HG03066 (cell line): ENCODE data around the gene FCER2.
"Not testable (repeated sequence)": the region's sequence is repeated elsewhere in the genome, so short reads cannot be mapped to it uniquely, and the experiment has no call there.

Experiments
- ATAC-seq: cut with Tn5 transposase; IDR thresholded peaks from one replicate; pipeline ENCODE4 v1.9.1; 2021; ENCODE audit warnings: low read depth; ENCODE audit not compliant: unreplicated experiment

The FCER2 gene

GRCh38 chr19:7654401-7654800, 47.5 kb downstream of the FCER2 start:
- no peak for ATAC-seq

- no peak for ATAC-seq
Observed at GRCh38 chr19:7652061-7652641, 49.8 kb downstream of the FCER2 start.

- ATAC-seq: no peak
Observed at GRCh38 chr19:7650148-7650547, 51.8 kb downstream of the FCER2 start.

GRCh38 chr19:7648265-7649014, 53.5 kb downstream of the FCER2 start:
- ATAC-seq: no peak

GRCh38 chr19:7647156-7647555, 54.8 kb downstream of the FCER2 start:
- no peak for ATAC-seq

GRCh38 chr19:7646426-7646700, 55.6 kb downstream of the FCER2 start:
- ATAC-seq: no peak

GRCh38 chr19:7645656-7646425, 56.1 kb downstream of the FCER2 start:
- ATAC-seq: no peak

- ATAC-seq: no peak
Observed at GRCh38 chr19:7645163-7645562, 56.8 kb downstream of the FCER2 start.

- no peak for ATAC-seq
Observed at GRCh38 chr19:7644550-7644877, 57.4 kb downstream of the FCER2 start.

GRCh38 chr19:7643629-7644549, 58.0 kb downstream of the FCER2 start:
- ATAC-seq: not testable (repeated sequence)

GRCh38 chr19:7643031-7643415, 58.9 kb downstream of the FCER2 start:
- ATAC-seq: no peak

- ATAC-seq: no peak
Observed at GRCh38 chr19:7642295-7643030, 59.5 kb downstream of the FCER2 start.

GRCh38 chr19:7641290-7642276, 60.3 kb downstream of the FCER2 start:
- ATAC-seq: no peak

- ATAC-seq: no peak
Observed at GRCh38 chr19:7640803-7641202, 61.1 kb downstream of the FCER2 start.

- no peak for ATAC-seq
Observed at GRCh38 chr19:7639863-7640348, 62.0 kb downstream of the FCER2 start.

GRCh38 chr19:7638802-7639465, 63.0 kb downstream of the FCER2 start:
- ATAC-seq: no peak
